OCI-M2 (cell line): ENCODE measurements around the gene MDFIC.

Experiments
- DNase-seq: peaks from one replicate; lab custom pipeline; 2025; ENCODE audit not compliant: unreplicated experiment; lab: John Stamatoyannopoulos, UW

Gene MDFIC

GRCh38 chr7:114924038-114924712 is 2.3 kb downstream of the MDFIC start:
- DNase-seq: no peak

- DNase-seq: no peak
Observed at GRCh38 chr7:114925434-114925833, 3.5 kb downstream of the MDFIC start.

- no peak for DNase-seq
Observed at GRCh38 chr7:114928060-114928459, 6.2 kb downstream of the MDFIC start.

GRCh38 chr7:114929570-114929969 is 7.7 kb downstream of the MDFIC start:
- no peak for DNase-seq

- DNase-seq: no peak
Observed at GRCh38 chr7:114930107-114930661, 8.3 kb downstream of the MDFIC start.

- DNase-seq: no peak
Observed at GRCh38 chr7:114930829-114931655, 9.1 kb downstream of the MDFIC start.

- no peak for DNase-seq
Observed at GRCh38 chr7:114931656-114932011, 9.7 kb downstream of the MDFIC start.

GRCh38 chr7:114932991-114933390 is 11.1 kb downstream of the MDFIC start:
- no peak for DNase-seq

- no peak for DNase-seq
Observed at GRCh38 chr7:114933658-114934057, 11.8 kb downstream of the MDFIC start.

GRCh38 chr7:114934086-114934485 is 12.2 kb downstream of the MDFIC start:
- DNase-seq: no peak

GRCh38 chr7:114934713-114935112 is 12.8 kb downstream of the MDFIC start:
- DNase-seq: no peak

- no peak for DNase-seq
Observed at GRCh38 chr7:114936471-114936870, 14.6 kb downstream of the MDFIC start.

- DNase-seq: no peak
Observed at GRCh38 chr7:114937446-114937845, 15.6 kb downstream of the MDFIC start.

GRCh38 chr7:114938785-114939184 is 16.9 kb downstream of the MDFIC start:
- no peak for DNase-seq

- DNase-seq: no peak
Observed at GRCh38 chr7:114939484-114940097, 17.7 kb downstream of the MDFIC start.

- DNase-seq: no peak
Observed at GRCh38 chr7:114940220-114940619, 18.3 kb downstream of the MDFIC start.

GRCh38 chr7:114941692-114942091 is 19.8 kb downstream of the MDFIC start:
- no peak for DNase-seq

- DNase-seq: no peak
Observed at GRCh38 chr7:114942446-114943175, 20.7 kb downstream of the MDFIC start.

GRCh38 chr7:114943530-114943929 is 21.6 kb downstream of the MDFIC start:
- no peak for DNase-seq

GRCh38 chr7:114943953-114944744 is 22.3 kb downstream of the MDFIC start:
- DNase-seq: no peak
